GM18520 (cell line): Measurements from ENCODE around the gene ABHD6.
"Not testable (repeated sequence)": the region's sequence is repeated elsewhere in the genome, so short reads cannot be mapped to it uniquely, and the experiment has no call there.

Experiments
- ATAC-seq: cut with Tn5 transposase; IDR thresholded peaks from one replicate; pipeline ENCODE4 v1.9.1; 2021; ENCODE audit not compliant: unreplicated experiment

Gene ABHD6

DNA sequence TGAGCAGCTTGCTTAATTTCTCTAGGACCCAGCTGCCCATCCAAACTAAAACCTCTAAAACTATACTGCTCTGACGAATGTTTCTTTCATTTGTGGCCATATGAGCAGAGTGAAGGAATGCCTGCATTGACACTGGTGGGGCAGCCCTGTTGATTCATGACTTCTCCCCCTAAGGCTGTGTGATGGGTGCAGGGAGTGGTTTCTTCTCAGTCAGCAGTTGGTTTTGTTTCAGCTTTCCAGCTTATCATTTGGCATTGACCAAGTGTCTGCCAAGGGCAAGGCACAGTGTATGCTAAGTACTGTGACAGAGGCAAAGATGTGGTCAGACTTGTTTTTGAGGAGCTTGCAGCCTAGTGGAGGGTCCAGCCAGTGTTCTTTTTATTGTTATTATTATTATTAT, 4.7 kb downstream of the ABHD6 start:
- no peak for ATAC-seq

GRCh38 chr3:58242860-58243259, 5.3 kb downstream of the ABHD6 start:
- not testable (repeated sequence) for ATAC-seq

- no peak for ATAC-seq
Measured at GRCh38 chr3:58243976-58244585, 6.5 kb downstream of the ABHD6 start.

DNA sequence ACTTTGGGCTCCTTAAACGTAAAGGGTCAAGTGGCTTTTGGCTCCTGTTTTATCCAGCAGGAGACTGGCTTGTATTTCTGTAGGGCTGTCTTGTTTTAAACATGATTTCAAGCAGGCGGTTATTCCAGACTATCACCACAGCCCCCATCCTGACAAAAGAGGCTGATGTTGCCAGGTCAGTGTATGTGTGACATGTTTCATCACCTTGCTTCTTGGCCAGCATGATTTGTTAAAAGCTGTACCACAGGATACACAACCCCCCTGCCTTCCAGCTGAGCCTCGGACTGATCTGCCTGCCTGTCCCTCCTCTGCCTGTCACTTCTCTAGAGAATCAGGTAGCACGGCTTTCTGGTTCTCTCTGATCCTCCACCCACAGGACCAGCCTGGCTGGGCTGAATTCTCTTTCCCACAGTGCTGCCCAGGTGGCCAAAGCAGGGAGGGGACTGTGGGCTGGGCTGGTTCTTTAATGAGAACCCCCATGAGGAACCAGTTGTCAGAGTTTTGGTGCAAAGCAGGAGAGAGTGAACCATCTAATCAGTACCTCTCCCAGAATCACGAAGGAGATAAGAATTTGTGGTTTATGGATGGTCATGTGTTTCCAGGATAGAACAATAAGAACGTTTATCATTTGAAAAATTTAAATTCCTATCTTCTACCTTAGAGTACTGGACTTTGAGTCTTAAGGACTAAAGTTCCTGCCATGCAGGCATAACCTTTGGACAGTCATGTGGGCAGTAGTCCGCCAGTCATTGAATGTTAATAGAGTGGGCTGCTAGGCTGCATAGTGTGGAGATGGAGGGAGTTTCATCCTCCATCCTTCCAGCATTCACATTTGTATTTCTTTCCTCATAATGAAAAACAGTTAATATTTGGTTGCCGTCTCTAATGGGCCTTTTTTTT, 8.8 kb downstream of the ABHD6 start:
- no peak for ATAC-seq

GRCh38 chr3:58249358-58250092, 11.9 kb downstream of the ABHD6 start:
- no peak for ATAC-seq

- no peak for ATAC-seq
Measured at GRCh38 chr3:58250093-58250707, 12.6 kb downstream of the ABHD6 start.

GRCh38 chr3:58251631-58252035, 14.0 kb downstream of the ABHD6 start:
- no peak for ATAC-seq

DNA sequence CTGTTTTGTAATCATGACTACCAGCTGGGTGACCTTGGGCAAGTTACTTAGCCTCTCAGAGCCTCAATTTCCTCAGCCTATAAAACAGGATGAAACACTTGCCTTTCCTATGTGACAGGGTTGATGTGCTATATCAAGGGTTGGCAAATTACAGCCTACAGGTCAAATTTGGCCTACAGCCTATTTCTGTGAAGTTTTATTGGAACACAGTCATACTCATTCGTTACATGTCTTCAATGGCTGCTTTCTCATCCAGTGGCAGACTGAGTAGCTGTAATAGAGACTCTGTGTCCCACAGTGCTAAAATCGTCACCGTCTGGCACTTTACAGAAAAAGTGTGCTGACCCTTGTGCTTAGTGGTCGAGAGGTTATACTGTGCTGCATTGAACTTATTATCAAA, 16.6 kb downstream of the ABHD6 start:
- ATAC-seq: no peak

DNA sequence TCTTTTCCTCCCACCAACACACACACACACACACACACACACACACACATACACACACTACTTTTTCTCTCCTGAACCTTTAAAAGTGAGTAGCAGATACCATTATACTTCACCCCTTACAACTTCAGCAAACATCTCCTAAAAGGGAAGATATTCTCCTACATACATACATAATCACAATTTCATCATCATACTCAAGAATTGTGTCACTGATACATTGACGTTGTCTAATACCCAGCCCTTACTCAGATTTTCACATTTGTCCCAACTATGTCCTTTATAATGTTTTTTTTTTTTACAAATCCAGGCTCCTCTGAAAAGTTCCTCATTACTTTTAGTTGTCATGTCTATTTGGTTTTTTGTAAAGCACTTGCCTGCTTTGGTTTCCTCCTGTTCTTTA, 18.5 kb downstream of the ABHD6 start:
- no peak for ATAC-seq

GRCh38 chr3:58256511-58256910, 18.9 kb downstream of the ABHD6 start:
- ATAC-seq: no peak

DNA sequence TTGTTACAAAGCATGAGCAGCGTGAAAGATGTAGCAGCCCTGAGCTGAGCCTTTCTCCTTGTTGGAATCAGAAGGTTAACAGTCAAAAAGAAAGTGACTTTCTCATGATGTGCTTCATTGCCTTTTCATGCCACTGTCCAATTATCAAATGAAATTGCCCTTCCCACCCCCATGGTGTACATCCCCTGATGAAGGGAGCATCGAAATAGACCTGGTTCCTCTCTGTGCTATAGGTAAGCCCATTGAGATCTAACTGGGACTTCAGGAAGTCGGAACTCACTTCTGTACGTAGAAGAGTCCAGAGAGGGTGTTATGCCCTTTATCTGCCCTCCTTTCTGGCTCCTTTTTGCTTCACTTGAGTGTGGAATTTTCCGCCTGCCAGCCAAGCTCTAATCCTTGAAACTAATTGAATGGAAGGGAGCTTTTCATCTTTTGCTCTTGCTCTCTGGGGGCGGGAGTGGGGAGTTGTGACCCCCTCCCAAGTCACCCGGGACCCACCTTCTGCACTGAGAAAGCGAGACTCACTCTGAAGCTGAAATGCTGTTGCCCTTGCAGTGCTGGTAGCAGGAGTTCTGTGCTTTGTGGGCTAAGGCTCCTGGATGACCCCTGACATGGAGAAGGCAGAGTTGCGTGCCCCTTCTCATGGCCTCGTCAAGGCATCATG, 20.9 kb downstream of the ABHD6 start:
- no peak for ATAC-seq

DNA sequence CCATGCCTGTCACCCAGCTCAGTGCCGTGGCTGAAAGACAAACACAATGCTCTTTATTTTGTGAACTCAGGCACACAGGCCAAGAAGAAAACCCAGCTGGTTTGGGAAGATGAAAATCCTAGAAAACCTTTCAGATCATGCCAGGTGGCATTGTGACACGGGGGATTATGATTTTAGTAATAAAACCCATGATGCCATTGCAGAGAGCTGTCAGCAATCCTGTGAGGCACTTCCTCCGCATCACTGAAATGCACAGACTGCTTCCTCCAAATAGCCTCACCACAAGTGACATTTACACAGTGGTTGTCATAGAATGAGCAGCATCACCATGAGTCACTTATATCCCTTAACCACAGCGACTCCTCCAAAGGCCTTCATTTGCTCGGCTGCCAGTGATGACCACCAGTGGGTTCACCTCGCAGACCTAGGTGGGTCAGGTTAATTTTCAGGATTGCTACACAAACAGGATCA, 22.7 kb downstream of the ABHD6 start:
- no peak for ATAC-seq

DNA sequence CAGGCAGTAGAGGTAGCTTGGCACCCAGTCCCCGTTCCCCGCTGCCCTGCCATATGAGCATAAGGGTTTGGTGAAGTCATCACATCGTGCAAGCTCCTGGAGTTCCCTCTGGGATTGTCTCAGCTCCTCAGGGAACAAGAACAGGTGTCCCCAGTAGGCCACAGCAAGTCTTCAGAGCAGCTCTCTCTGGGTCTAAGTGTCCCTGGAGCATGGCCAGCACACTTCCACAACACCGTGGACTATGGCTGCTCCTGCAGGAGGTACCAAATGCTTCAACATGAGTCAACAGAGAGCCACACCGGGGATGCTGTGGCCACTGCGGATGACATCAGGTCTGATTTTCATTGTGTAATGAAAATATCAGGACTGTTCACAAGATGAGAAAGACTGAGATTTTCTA, 23.1 kb downstream of the ABHD6 start:
- no peak for ATAC-seq

- no peak for ATAC-seq
Measured at GRCh38 chr3:58261954-58262666, 24.5 kb downstream of the ABHD6 start.

- no peak for ATAC-seq
Measured at GRCh38 chr3:58266577-58266976, 29.0 kb downstream of the ABHD6 start.

- ATAC-seq: not testable (repeated sequence)
Measured at GRCh38 chr3:58267543-58267942, 30.0 kb downstream of the ABHD6 start.

GRCh38 chr3:58269356-58269755, 31.8 kb downstream of the ABHD6 start:
- no peak for ATAC-seq

GRCh38 chr3:58270485-58270884, 32.9 kb downstream of the ABHD6 start:
- no peak for ATAC-seq

- no peak for ATAC-seq
Measured at GRCh38 chr3:58271901-58272501, 34.4 kb downstream of the ABHD6 start.

- no peak for ATAC-seq
Measured at GRCh38 chr3:58272891-58273290, 35.3 kb downstream of the ABHD6 start.
